Activated T-helper 2 cell treated with anti-CD3 and anti-CD28 coated beads, Interferon-gamma antibody, Interleukin-2, Interleukin-4, amounts not matched to agents 10 μg/mL and 5 μg/mL and 100 μg/mL, durations not matched to agents 14 hours and 24 hours and 36 hours (primary cell): ENCODE results near the gene COX14. TPM values are rescaled to one million over a fixed set of nuclear protein-coding genes. Genes with fewer than 3 reads are reported as not detected.

ENCODE experiments used
- DNase-seq: peaks from one replicate; pipeline ENCODE4 v3.0.0; 2021; ENCODE audit warnings: low spot score
- H3K27ac Mint-ChIP-seq: one replicate; pipeline ENCODE4 v1.8.0; 2021; ENCODE audit warnings: mixed read lengths
- H3K27me3 Mint-ChIP-seq: one replicate; pipeline ENCODE4 v1.8.0; 2021; ENCODE audit warnings: low read depth, mixed read lengths
- H3K36me3 Mint-ChIP-seq: one replicate; pipeline ENCODE4 v1.8.0; 2021; ENCODE audit warnings: low read depth, mixed read lengths
- H3K4me1 Mint-ChIP-seq: one replicate; pipeline ENCODE4 v1.8.0; 2021; ENCODE audit warnings: low read depth, mixed read lengths
- H3K4me3 Mint-ChIP-seq: one replicate; pipeline ENCODE4 v1.8.0; 2021; ENCODE audit warnings: low read depth, mild to moderate bottlenecking, moderate library complexity, mixed read lengths
- H3K9me3 Mint-ChIP-seq: one replicate; pipeline ENCODE4 v1.8.0; 2021; ENCODE audit warnings: mixed read lengths
- intact Hi-C: fragments of 100-400 bp; cut with micrococcal nuclease; formaldehyde crosslinking; loops from one replicate; pipeline ENCODE4 v1.15.1; 2023
- total RNA-seq: library from RNA; stranded (reverse); gene quantifications from 2 replicates; pipeline ENCODE4 v1.2.3, GENCODE V29; 2022

The COX14 gene
- total RNA-seq, 1 donor from 2014 or later, result 38.1 TPM

DNA sequence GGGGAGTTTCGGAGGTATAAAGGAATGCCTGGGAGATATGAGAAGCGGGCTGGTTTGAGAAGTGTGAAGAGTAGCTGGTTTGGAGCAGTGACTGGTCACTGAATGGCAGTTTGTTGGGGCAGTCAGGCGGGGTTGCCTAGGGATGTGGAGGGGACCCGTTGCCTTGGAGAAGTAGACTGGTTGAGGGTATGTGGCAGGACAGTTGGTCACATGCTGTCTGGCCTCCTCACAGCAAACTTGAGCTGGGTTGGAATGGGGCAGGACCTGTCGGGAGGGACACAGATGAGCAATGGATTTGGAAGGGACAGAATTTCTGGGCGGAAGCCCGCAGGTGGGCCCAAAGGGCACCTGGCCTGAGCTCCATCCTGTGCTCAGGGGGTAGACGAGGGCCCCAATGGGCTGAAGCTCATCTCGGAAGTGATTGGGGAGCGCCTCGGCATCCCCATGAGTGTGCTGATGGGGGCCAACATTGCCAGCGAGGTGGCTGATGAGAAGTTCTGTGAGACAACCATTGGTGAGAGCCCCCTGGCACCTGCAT, 6.1 kb upstream of the COX14 start:
- intact Hi-C loops, result no loop called here
- no peak overlapping the region for H3K4me3 Mint-ChIP-seq
- H3K27ac Mint-ChIP-seq, result no peak overlapping the region
- H3K9me3 Mint-ChIP-seq, result no peaks in the 10 kb centered on the region
- peaks cover 12% of the 10 kb centered on the region for H3K4me1 Mint-ChIP-seq
- no peaks in the 10 kb centered on the region for H3K27me3 Mint-ChIP-seq
- H3K36me3 Mint-ChIP-seq, result peaks cover 8% of the 10 kb centered on the region
- no peak for DNase-seq

DNA sequence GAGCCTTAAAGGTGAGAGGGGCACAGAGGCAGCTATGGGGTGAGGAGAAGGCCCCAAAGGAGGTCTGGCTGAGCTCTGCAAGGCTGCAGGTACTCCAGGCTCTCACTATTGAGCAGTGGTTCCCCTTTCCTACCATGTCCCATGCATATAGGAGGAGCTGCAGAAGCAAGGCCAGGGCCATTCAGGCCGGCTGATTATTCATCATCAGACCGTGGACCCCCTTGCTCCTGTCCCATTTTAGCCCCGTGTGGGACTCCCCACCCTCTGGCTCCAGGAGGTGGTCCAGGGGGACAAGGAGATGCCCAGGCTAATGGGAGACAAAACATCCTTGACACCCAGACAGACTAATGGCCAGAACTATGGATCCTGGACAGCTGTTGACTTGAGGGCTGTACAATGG, 5.1 kb upstream of the COX14 start:
- intact Hi-C loops, result no loop called here
- H3K4me1 Mint-ChIP-seq, result peaks cover 16% of the 10 kb centered on the region
- H3K27ac Mint-ChIP-seq, result no peak overlapping the region
- H3K36me3 Mint-ChIP-seq, result peaks cover 2% of the 10 kb centered on the region
- DNase-seq, result no peak
- H3K27me3 Mint-ChIP-seq, result no peaks in the 10 kb centered on the region
- no peak overlapping the region for H3K4me3 Mint-ChIP-seq
- H3K9me3 Mint-ChIP-seq, result no peaks in the 10 kb centered on the region

DNA sequence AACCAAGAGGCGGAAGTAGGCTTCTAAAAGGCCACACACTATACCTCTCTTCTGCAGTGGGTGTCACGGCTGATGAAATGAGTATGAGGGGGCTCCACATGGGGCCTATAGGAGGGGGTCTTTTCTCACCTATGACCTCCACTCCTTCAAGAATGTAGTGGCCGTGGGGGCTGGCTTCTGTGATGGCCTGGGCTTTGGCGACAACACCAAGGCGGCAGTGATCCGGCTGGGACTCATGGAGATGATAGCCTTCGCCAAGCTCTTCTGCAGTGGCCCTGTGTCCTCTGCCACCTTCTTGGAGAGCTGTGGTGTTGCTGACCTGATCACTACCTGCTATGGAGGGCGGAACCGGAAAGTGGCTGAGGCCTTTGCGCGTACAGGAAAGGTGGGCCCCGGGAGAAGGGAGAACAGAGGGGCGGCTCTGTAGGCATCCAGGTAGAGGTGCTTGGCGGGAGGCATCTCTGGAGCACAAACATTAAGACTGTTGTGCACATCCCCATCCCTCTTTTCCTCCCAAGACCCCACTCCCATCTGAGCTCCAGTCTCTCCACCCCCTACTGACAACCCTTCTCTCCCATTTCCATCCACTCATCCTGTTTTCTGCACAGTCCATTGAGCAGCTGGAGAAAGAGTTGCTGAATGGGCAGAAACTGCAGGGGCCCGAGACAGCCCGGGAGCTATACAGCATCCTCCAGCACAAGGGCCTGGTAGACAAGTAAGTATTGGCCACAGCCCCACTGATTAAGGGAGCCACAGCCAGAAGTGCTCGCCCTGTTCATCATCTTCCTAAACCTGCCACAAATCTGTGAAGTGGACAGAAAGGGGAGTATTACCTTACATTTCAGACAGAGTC, 4.4 kb upstream of the COX14 start:
- no peak overlapping the region for H3K27ac Mint-ChIP-seq
- H3K9me3 Mint-ChIP-seq, result no peaks in the 10 kb centered on the region
- no peak overlapping the region for H3K4me3 Mint-ChIP-seq
- intact Hi-C loops, result no loop called here
- peaks cover 3% of the 10 kb centered on the region for H3K36me3 Mint-ChIP-seq
- no peaks in the 10 kb centered on the region for H3K27me3 Mint-ChIP-seq
- H3K4me1 Mint-ChIP-seq, result peaks cover 16% of the 10 kb centered on the region
- DNase-seq, result no peak

DNA sequence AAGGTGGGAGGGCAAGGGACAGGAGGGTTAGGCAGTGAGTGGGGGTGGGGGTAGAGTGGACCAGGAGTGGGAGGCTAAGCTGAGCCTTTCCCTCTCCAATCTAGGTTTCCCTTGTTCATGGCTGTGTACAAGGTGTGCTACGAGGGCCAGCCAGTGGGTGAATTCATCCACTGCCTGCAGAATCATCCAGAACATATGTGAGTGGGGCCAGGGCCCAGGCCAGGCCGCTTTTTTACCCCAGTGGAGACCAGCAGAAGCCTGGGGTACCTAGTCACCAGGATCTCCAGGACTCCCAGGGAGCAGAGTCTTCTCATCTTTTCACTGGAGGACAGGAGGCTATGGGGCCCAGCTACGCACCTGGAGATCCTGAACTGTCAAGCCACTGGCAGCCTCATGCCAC, 2.7 kb upstream of the COX14 start:
- Mint-ChIP-seq H3K4me3 (no peak overlapping the region), H3K27ac (no peak overlapping the region), H3K36me3 (peaks cover 8% of the 10 kb centered on the region), H3K9me3 (no peaks in the 10 kb centered on the region), H3K27me3 (no peaks in the 10 kb centered on the region), H3K4me1 (peaks cover 20% of the 10 kb centered on the region)
- no peak for DNase-seq
- intact Hi-C loops, result no loop called here

DNA sequence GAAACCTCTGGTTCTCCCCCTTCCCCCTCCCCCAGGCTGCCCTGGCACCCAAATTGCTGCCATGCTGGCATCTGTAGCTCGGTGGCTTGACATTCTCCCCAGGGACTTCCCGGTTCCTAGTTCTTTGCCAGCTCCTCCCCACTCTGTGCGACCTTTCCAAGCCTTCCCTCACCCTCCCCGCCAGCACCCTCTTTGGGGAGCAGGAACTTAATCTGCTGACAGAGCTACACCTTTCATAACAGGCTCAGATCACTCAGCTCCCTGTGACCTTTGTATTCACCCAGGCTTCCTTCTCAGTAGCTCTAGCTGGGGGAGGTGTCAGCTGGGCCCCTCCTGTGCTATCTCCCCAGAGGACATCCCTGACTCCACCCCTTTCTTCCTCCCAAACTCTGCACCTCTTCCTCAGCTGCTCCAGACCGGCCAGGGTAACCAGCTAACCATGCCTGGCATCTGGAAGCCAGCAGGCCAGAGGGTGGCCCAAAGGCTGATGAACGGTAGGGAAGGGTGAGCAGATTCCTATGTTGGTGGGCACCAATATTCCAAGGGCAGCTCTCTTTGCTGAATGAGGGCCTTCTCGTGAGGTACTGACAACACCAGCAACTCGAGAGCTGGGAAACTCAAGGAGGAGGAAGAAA, 1.8 kb upstream of the COX14 start:
- DNase-seq, result no peak
- H3K9me3 Mint-ChIP-seq, result no peaks in the 10 kb centered on the region
- H3K36me3 Mint-ChIP-seq, result peaks cover 11% of the 10 kb centered on the region
- H3K27ac Mint-ChIP-seq, result peak overlapping the region; percentile 79
- peaks cover 22% of the 10 kb centered on the region for H3K4me1 Mint-ChIP-seq
- H3K4me3 Mint-ChIP-seq, result peak overlapping the region; percentile 47
- H3K27me3 Mint-ChIP-seq, result no peaks in the 10 kb centered on the region
- intact Hi-C loops, result no loop called here

DNA sequence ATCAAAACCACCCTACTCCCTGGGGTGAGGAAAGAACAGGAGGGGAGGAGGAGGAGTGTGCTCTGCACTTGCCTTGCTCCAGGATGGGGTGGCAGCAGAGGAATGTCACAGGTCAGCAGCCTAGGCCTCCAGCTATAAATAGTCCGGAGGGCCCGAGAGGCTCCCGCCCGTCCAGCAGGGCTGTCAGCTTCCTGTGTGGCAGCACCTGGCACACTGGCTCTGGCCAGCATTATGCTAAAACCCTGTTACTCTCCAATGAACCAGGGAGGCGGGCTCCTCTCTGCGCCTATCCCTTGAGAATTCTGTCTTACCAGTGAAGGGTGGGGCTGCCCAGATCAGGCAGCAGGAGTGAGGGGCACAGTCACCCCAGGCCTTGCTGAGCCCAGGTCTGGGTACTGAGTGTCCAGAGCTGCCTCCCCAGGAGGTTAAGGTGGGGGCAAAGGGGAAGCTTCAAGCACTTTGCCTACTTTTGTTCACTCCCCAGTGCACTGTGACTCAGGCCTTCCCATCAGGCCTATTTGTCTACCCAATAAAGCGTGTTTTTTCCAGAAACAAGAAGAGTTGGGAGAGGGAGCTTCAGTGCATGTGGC, 1.2 kb upstream of the COX14 start:
- DNase-seq, result no peak
- no peaks in the 10 kb centered on the region for H3K27me3 Mint-ChIP-seq
- H3K27ac Mint-ChIP-seq, result peak overlapping the region; percentile 98
- H3K4me1 Mint-ChIP-seq, result peaks cover 23% of the 10 kb centered on the region
- peak overlapping the region; percentile 99 for H3K4me3 Mint-ChIP-seq
- intact Hi-C loops, result loop anchor here (1.0 kb wide), 1 partner anchor 26 kb away; the partner anchor contains the start of gene SMARCD1
- peaks cover 16% of the 10 kb centered on the region for H3K36me3 Mint-ChIP-seq
- H3K9me3 Mint-ChIP-seq, result no peaks in the 10 kb centered on the region

DNA sequence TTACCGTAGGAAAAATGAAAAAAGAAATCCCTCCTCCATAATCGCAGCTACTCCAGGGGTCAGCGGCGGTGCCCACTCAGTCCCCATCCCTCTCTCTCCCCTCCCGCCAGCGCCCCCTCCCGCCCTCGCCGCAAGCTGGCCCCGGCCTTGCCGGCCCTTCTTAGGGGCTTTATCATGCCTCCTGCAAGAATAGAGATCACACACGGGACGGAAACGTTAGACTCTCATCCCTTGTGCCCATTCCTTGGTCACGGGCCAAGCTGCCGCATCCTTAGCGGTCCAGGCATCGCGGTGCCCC, 692 bp upstream of the COX14 start:
- no peak for DNase-seq
- intact Hi-C loops, result loop anchor here (1.0 kb wide), 1 partner anchor 26 kb away; the partner anchor contains the start of gene SMARCD1
- peak overlapping the region; percentile 99 for H3K4me3 Mint-ChIP-seq
- H3K36me3 Mint-ChIP-seq, result peaks cover 19% of the 10 kb centered on the region
- H3K9me3 Mint-ChIP-seq, result no peaks in the 10 kb centered on the region
- peaks cover 24% of the 10 kb centered on the region for H3K4me1 Mint-ChIP-seq
- no peaks in the 10 kb centered on the region for H3K27me3 Mint-ChIP-seq
- peak overlapping the region; percentile 98 for H3K27ac Mint-ChIP-seq

DNA sequence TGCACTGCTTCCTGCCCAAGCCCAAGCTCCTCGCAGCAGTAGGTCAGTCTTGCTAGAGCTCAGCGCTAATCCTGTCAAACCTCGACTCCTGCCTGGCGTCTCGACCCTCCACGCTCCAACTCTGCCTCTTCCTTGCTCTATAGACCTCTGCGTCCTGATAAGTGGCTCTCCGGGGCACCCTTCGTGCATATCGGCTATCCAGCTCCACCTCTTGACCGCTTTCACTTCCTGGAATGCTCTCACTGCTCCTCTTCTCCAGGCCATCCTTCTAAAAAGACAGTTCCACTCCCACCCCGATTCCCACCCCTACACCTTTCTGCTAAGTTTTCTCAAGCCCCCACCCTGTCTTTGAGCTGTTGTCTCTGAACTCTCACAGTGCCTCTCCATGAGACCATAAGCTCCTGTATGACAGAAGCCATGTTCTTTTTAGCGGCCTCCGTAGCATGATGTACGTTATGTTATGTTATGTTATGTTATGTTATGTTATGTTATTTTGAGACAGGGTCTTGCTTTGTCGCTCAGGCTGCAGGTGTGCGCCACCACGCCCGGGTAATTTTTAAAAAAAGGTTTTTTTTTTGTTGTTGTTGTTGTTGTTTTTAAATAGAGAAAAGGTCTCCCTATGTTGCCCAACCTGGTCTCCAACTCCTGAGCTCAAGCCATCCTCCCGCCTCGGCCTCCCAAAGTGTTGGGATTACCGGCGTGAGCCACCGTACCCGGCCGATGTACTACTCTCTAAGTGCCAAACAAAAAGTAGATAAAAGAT, 601 bp downstream of the COX14 start:
- Mint-ChIP-seq H3K36me3 (peaks cover 29% of the 10 kb centered on the region), H3K4me1 (peaks cover 24% of the 10 kb centered on the region), H3K27ac (peak overlapping the region; percentile 98), H3K4me3 (peak overlapping the region; percentile 99), H3K9me3 (no peaks in the 10 kb centered on the region), H3K27me3 (no peaks in the 10 kb centered on the region)
- no peak for DNase-seq
- intact Hi-C loops, result loop anchor here (1.0 to 2.0 kb wide), 2 partner anchors 55 to 288 kb away; partner anchors contain the start of genes CERS5 and LARP4

DNA sequence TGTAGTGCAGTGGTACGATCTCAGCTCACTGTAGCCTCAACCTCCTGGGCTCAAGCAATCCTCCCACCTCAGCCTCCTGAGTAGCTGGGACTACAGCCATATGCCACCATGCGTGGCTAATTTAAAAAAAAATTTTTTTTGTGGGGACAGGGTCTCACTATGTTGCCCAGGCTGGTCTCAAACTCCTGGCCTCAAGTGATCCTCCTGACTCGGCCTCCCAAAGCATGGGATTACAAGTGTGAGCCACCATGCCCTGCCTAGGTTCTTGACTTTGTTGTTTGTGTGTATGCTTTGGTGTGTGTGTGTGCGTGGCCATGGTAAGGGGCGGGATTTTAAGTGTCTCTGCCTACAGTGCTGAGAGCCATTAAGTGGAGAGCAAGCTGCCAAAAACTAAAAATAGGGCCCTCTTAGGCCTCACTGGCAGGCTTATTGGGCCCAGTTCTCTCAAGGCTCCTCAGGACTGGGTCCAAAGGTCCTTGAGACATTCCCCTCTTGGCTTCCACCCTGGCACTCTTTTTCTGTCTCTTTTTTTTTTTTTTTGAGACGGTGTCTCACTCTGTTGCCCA, 5.1 kb downstream of the COX14 start:
- Mint-ChIP-seq H3K9me3 (no peaks in the 10 kb centered on the region), H3K27ac (no peak overlapping the region), H3K27me3 (no peaks in the 10 kb centered on the region), H3K4me1 (peaks cover 11% of the 10 kb centered on the region), H3K4me3 (no peak overlapping the region), H3K36me3 (peaks cover 50% of the 10 kb centered on the region)
- intact Hi-C loops, result no loop called here
- DNase-seq, result no peak

DNA sequence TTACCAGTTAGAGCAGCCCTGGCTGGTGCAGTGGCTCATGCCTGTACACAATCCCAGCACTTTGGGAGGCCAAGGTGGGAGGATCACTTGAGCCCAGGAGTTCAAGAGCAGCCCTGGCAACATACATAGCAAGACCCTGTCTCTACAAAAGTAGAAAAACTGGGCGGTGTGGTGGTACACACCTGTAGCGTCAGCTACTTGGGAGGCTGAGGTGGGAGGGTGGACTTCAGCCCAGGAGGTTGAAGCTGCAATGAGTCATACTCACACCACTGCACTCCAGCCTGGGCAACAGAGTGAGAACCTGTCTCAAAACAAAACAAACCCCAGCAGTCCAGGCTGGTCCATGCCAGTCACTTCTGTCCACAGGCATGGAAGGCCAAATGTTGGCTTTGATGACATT, 7.4 kb downstream of the COX14 start:
- intact Hi-C loops, result no loop called here
- peaks cover 57% of the 10 kb centered on the region for H3K36me3 Mint-ChIP-seq
- no peaks in the 10 kb centered on the region for H3K27me3 Mint-ChIP-seq
- no peaks in the 10 kb centered on the region for H3K9me3 Mint-ChIP-seq
- no peak overlapping the region for H3K4me3 Mint-ChIP-seq
- H3K4me1 Mint-ChIP-seq, result peaks cover 4% of the 10 kb centered on the region
- no peak overlapping the region for H3K27ac Mint-ChIP-seq
- DNase-seq, result no peak

DNA sequence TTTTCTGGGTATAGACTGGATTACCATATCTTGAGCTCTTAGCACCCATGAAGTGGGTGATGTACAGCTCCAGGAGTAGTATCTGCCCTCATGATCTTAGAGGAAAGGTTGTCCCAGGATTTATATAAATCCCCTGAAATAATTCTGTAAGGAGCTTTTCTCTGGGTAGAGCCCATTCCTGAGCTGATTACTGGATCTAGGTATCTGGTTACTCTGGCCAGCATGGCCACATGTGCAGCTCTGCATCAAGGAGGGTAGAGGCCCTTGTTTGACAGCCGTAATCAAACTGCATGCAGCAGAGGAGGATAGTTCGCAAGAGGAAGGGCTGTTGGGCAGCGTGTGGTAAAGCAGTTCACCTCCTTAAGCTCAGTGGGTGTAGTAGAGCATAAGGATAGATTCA, 8.5 kb downstream of the COX14 start:
- no peak overlapping the region for H3K27ac Mint-ChIP-seq
- no peak overlapping the region for H3K4me3 Mint-ChIP-seq
- no peaks in the 10 kb centered on the region for H3K9me3 Mint-ChIP-seq
- intact Hi-C loops, result no loop called here
- no peak for DNase-seq
- H3K4me1 Mint-ChIP-seq, result peaks cover 9% of the 10 kb centered on the region
- H3K27me3 Mint-ChIP-seq, result no peaks in the 10 kb centered on the region
- peaks cover 63% of the 10 kb centered on the region for H3K36me3 Mint-ChIP-seq

DNA sequence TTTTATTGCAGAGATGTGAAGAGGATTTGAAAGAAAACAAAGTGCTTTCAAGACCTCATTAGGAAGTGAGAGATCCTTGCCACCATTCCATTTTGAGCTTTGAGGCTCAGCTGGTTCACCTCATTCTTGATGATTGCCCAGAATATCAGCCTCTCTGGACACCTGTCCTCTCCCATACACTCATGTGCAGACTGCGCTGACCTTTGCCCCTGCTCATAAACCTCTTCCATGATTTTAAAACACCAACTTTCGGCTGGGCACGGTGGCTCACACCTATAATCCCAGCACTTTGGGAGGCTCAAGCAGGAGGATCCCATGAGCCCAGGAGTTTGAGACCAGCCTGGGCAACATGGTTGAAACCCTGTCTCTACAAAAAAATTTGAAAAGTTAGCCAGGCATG, 8.9 kb downstream of the COX14 start:
- H3K27me3 Mint-ChIP-seq, result no peaks in the 10 kb centered on the region
- intact Hi-C loops, result no loop called here
- H3K9me3 Mint-ChIP-seq, result no peaks in the 10 kb centered on the region
- H3K4me1 Mint-ChIP-seq, result peaks cover 11% of the 10 kb centered on the region
- H3K36me3 Mint-ChIP-seq, result peaks cover 63% of the 10 kb centered on the region
- no peak overlapping the region for H3K4me3 Mint-ChIP-seq
- no peak overlapping the region for H3K27ac Mint-ChIP-seq
- DNase-seq, result no peak
